SHP77 (cell line): Measurements from ENCODE around the gene TH.

Experiments
- DNase-seq, 2 experiments: peaks; one replicate each; lab custom pipeline; 2025; lab: John Stamatoyannopoulos, UW

Gene TH

GRCh38 chr11:2171591-2172003 lies at the start of gene TH:
TSS of gene TH (minus strand) at chr11:2171815. CDS start at chr11:2171786, 29 bp downstream.
- no peak for DNase-seq

GRCh38 chr11:2221024-2221423 lies 49.4 kb upstream of the TH start:
- DNase-seq, result no peak

DNA sequence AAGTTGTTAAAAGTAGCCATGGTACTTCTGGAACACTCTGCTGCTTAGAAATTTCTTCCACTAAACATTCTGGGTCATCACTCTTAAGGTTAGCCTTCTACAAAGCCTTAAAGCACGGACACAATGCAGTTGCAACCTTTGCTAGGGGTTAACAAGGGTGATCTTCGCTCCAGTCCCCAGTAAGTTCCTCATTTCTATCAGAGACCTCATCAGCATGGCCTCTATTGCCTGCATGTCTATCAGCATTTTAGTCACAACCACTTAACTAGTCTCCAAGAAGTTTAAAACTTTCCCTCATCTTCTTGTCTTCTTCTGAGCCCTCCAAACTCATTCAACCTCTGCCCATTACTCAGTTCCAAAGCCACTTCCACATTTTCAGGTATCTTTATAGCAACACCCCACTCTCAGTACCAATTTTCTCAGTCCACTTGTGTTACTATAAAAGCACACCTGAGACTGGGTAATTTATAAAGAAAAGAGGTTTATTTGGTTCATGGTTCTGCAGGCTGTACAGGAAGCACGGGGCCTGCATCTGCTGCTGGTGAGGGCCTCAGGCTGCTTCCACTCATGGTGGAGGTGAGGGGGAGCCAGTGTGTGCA lies 48.7 kb upstream of the TH start:
- no peak for DNase-seq

DNA sequence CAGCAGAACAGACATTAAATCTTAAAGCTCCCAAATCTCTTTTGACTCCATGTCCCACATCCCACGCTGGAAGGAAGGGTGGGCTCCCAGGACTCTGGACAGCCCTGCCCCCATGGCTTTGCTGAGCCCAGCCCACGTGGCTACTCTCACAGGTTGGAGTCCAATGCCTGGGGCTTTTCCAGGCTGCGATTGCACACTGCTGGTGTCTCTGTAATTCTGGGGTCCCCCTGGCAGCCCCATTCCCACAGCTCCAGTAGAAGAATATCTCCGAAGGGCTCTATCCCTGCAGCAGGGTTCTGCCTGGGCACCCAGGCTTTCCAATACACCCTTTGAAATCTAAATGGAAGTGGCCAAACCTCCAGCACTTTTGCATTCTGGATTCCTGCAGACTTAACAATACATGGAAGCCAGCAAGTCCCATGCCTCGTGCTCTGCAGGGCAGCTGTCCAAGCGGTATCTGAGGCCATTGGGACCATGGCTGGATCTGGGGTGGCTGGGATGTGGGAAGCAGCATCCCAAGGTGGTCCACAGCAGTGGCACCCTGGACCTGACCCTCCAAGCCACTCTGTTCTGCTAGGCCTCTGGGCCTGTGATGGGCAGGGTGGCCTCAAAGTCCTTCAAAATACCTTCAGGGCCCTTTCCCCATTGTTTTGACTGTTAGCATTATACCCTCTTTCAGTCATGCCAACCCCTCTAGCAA lies 47.9 kb upstream of the TH start:
- no peak for DNase-seq

DNA sequence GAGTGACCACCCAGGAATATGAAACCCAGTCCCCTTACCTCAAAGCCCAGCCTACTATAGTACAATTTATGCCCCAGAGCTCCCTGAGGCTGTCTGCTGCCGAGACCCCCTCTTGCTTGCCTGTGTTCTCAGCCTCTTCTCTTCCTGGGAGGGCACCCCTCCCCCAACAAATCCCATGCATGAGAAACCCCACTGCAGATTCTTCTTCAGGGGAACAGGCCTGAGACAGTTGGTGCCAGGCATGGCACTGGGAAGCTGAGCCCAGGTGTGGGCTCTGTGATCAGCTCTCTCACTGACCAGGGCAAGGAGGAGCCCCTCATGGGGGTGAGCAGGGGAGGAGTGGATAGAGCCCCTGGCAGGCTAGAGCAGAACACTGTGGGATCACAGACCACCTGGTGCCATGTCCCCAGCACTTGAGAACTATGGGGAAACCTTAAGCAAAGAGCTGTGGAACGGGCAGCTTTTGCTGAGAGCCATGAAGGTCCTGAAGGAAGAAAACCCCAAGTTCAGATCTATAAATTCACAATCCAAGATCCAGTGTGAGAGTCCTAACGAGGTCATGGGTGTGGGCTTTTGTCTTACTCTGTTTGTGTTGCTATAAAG lies 46.5 kb upstream of the TH start:
- DNase-seq, result no peak

DNA sequence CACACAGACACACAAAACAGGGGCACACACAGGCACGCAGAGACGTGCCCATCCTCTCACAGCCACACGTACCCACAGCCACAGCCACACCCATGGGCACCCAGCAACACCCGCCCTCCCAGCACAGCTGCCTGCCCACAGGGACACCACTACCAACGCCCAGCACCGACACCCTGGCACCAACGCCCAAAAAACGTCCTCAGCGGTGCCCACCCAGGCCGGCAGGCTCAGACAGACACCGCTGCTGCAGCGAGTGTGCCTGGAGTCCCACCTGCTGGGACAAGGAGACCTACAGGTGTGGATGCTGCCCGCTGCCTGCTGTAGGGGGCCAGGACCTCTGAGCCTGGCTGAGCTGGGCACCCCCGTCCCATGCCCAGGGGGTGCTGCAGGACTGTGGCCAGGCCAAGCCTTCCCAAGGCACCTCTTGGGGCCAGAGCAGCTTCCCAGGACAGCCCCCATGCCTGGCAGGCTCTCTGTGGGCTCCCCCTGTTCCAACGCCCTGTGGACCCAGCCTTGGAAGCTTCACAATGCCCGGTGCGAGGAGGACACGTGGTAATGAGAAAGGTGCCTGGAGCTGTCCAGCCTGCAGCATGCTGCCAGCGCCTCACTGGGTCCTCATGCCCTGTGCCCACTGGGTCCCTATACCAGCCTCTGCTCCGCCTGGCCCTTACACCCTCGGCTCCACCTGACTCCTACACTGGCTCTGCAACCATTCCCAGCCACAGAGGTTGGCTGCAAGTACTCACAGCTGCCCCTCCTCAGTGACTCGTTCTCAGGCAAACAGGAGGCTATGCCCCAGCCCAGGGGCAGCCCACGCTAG lies 45.8 kb upstream of the TH start:
- no peak for DNase-seq

DNA sequence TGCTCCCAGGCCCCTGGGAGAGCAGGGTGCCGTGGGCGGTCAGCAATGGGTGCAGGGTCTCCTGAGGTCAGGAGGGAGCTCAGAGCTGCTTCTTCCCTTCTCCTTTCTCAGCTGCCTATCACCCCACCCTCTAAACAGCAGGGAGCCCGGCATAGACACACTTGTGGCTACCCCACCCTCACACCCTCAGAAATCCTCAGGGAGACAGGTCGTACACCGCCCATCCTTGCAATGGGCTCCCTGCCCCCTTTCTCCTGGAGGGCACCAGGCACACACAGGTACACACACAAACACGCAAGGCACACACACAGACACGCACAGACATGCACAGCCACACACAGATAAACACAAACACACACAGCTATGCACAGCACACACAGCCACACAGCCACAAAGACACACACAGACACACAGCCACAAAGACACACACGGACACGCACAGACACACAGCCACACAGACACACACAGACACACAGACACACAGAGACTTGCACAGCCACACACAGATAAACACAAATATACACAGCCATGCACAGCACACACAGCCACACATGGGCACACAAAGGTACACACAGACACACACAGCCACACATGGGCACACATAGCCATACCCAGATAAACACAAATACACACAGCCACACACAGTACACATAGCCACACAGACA lies 44.9 kb upstream of the TH start:
- DNase-seq, result no peak

DNA sequence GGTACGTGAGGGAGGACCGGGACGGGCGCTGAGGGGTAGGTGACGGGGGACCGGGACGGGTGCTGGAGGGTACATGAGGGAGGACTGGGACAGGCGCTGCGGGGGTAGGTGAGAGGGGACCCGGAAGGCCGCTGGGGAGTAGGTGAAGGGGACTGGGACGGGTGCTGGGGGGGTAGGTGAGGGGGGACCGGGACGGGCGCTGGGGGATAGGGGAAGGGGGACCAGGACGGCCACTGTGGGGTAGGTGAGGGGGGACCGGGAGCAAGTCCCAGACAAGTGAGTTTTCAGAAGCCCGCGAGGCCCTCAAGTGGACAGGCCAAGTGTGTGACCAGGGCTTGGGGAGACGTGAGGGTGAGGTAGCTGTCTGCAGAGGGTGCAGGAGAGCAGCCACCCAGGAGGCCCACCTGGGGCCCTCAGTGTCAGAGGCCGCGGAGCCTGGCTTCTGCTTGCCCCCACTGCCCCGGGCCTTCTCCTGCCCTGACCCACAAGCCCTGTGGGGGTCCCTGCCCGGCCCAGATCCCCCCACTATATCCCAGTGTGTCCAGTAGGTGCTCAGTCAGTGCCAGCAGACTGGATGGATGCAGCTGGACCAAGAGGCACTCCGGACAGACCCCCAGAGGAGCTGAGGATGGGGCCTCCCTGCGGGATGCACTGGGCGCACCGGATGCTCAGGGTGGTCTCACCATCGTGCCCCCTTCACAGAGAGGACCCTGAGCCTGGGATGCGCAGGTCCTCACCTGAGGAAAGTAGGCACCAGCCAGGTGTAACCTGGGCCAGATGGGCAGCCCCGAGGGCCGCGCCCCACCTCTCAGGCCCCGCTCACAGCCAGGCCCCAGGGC lies 44.2 kb upstream of the TH start:
- DNase-seq, result no peak

DNA sequence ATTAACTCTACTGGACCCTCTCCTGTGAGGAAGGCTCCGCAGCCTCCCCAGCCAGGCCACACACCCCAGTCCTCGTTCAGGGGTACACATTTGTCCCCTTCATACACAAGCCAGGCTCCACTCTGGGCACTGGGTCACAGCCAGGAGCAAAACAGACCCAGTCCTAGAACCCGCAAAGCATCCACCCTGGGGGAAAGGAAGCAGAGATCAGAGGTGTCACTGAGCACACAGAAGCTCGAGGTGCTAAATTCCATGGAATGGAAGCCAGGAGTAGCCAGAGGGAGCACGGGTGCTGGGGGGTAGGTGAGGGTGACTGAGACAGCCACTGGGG lies 43.6 kb upstream of the TH start:
- no peak for DNase-seq

- peak in 1 of 2 experiments; percentile 24 for DNase-seq
These were observed 43.1 kb upstream of the TH start for GRCh38 chr11:2214527-2215229.

DNA sequence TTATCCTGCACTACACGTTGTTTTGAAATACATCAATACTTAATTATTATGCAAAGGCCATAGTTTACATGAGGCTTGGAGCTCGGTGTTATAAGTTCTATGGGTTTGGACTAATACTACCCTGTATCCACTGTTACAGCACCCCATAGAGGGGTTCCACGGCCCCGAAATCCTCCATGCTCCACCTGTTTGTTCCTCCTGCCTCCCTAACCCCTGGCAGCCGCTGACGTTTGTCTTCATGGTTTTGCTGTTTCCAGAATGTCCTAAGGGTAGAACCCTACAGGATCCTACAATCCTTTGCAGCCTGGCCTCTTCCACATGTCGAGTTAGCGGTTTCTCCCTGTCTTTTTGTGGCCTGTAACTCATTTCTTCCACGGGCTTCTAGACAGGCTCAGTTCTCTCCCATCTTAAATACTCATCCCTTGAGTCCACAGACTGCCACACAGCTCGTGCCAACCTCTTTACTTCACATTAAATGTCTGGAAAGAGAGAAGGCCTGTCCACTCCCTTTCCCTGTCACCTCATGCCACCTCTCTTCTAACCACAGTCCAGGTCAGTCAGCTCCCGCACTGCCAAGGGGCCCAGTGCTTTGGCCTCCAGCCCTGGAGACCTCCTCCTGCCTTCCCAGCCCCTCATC lies 42.4 kb upstream of the TH start:
- no peak for DNase-seq

- DNase-seq, result no peak
These were observed 41.8 kb upstream of the TH start for GRCh38 chr11:2213384-2213842.

DNA sequence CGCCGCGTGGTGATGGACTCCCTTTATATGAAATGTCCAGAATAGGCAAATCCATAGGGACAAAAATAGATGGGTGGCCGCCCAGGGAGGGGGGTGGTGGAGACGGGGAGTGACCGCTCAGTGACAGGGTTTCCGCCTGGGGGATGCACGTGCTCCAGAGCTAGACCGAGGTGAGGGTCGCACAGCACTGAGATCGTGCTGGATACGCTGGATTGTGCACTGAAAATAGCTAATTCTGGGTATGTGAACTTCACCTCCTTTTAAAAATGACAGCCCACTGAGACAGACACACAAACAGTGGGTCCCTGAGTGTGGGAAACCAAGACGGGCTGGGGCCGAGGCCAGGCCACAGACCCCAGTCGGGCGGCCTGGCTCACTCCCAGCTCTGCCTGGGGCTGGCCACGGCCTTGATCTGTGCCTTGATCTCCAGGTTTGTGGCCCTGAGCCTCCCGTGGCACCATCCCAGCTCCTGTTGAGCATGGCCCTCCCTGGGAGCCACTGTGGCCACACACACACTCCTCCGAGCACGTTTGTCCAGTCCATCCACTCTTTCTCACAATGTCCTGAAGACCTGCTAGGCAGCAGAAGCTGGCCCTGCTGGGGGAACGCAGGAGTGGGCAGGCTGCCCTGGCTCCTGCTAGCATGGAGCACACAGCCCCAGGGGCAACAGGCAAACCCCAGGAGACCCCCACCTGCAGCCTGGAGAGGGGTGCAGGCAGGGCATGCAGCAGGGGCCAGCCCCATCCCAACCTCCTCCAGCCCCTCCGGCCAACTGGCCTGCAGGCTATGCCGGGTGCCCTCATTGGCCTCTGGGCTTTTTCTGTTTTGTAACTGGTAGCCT lies 41.0 kb upstream of the TH start:
- DNase-seq, result no peak

DNA sequence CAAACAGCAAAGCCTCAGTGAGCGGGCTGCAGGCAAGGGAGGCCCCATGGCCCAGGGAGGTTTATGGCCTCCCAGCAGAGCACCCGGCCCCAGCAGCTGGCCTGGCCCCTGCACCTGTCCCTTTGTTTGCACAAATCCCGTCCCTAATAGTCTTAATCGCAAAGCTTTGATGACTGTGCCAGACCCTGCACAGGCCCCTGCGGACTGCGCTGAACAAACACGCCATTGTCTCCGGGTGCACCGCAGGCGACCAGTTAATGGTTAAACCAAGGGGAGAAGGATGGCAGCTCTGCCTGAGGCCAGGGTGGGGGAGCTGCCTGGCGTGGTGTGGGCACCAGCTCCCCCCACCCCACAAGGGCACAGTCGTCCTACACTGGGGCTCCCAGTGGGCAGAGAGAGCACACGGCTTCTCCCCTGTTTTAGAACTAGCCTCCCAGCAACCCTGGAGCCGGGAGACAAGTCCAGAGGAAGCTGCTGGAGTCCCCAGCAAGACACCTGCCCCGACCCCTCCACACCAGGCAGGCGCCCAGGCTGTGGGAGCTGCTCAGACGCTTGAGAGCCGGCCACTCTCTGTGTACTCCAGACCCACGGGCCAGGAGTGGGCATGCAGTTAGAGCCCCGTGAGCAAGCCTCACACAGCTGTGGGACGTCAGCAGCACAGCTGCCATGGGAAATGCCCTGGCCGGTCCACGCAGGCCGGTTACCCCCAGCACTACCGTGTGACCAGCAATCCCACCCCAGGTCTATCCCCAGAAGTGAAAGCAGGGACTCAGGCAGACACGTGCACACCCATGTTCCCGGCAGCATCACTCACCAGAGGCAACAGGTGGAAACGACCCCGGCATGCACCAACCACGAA lies 39.7 kb upstream of the TH start:
- peak; percentile 65 to 70 for DNase-seq

- DNase-seq, result no peak
These were observed 38.9 kb upstream of the TH start for GRCh38 chr11:2210366-2211112.

- DNase-seq, result no peak
These were observed 38.3 kb upstream of the TH start for GRCh38 chr11:2209900-2210321.

GRCh38 chr11:2209370-2209801 lies 37.8 kb upstream of the TH start:
- no peak for DNase-seq
